Type B pancreatic cell (in vitro differentiated cells): ENCODE measurements around the gene MEGF8. TPM values are rescaled to one million over a fixed set of nuclear protein-coding genes. Genes with fewer than 3 reads are reported as not detected.

Source experiments
- DNase-seq: peaks from one replicate; pipeline ENCODE4 v3.0.0; 2021; ENCODE audit warnings: mixed read lengths; ENCODE audit not compliant: unreplicated experiment; ENCODE audit errors: extremely low spot score
- H3K27ac Mint-ChIP-seq: 2 replicates; pipeline ENCODE4 v1.8.0; 2021; ENCODE audit warnings: mild to moderate bottlenecking, mixed read lengths
- H3K27me3 Mint-ChIP-seq: 2 replicates; pipeline ENCODE4 v1.8.0; 2021; ENCODE audit warnings: mixed read lengths
- H3K36me3 Mint-ChIP-seq: 2 replicates; pipeline ENCODE4 v1.8.0; 2021; ENCODE audit warnings: mixed read lengths
- H3K4me1 Mint-ChIP-seq: one replicate; pipeline ENCODE4 v1.8.0; 2021; ENCODE audit warnings: mixed read lengths; ENCODE audit not compliant: unreplicated experiment
- H3K4me3 Mint-ChIP-seq: 2 replicates; pipeline ENCODE4 v1.8.0; 2021; ENCODE audit warnings: mild to moderate bottlenecking, mixed read lengths
- H3K9me3 Mint-ChIP-seq: 2 replicates; pipeline ENCODE4 v1.8.0; 2021; ENCODE audit warnings: mixed read lengths
- total RNA-seq: library from RNA; stranded (reverse); gene quantifications from 2 replicates; pipeline ENCODE4 v1.2.1, GENCODE V29; 2021; ENCODE audit warnings: low replicate concordance
- TF ChIP-seq, protein P1 (sequence below): fragments of 200-600 bp; sonication (generic); conservative IDR thresholded peaks from 2 replicates; pipeline ENCODE4 v1.5.0; 2021; ENCODE audit warnings: antibody characterized with exemption, mild to moderate bottlenecking

MEGF8 gene
- total RNA-seq, 1 donor from 2014 or later: 49.5 TPM

DNA sequence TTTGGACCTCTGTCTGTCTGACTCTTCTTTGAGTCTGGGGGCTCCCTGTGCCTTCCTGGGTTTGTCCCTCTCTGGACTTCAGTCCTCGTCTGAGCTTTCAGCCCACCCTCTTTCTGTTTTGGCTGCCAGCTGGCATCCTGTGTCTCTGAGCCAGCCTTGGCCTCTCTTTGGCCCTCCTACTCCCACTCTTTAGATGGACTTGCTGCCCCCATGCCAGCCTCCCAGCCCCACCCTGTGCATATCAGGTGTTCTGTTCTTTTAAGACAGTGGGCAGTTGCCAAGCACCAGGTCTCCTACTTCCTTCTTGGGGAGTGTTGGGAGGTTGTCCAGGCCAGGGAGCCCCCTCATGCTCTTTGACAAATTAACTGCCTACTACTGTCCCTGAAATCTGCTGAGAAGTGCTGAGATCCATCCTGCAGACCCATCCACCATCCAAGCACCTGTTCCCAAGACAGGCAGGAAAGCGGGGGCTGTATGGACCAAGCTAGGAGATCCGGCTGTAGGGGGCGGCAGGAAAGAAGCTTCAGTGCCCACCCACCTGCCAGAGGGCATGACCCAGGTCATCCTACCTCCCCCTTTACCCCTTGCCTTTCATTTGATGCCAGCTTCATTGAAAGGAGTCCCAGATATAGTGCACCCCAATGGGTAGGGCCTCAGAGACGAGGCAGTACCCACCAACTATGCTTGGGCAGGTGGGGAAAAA, 46.8 kb upstream of the MEGF8 start:
- H3K27ac Mint-ChIP-seq: peak overlapping the region; percentile 56

DNA sequence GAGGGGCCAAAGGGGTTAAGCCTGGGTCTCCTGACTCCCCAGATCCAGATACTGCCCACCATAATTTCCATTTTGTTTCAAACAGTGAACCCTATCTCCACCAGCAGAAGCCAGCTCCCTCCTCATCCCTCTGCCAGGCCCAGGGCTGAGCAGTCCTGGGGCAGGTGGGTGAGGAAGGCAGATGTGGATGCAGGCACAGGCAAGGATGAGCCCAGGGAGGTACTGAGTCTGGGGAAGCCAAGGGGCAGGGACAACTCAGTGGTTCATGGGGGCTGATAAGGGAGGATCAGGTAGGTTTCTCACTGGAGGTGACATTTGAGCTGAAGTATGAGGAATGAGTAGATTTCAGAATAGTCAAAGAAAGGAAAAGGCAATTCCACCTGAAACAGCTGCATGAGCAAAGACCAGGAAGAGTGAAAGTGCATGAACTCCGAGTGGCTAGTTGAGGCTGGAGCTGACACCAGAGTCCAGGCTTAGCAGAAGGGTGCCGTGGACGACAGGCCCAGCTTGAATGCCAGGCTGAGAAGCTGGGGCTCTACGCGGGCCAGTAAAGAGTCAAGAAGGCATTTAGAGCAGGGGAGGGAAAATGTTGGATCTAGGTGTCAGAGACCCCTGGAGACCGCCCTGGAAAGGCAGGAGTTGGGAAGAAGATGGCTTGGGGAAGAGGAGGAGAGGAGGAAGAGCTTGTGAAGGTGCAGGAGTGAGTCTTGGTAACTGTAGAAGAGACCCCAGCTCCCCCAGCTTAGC, 46.1 kb upstream of the MEGF8 start:
- H3K4me1 Mint-ChIP-seq: peaks cover 29% of the 10 kb centered on the region
- peak overlapping the region; percentile 95 for H3K4me3 Mint-ChIP-seq
- H3K9me3 Mint-ChIP-seq: no peaks in the 10 kb centered on the region
- H3K36me3 Mint-ChIP-seq: peaks cover 3% of the 10 kb centered on the region
- H3K27ac Mint-ChIP-seq: peak overlapping the region; percentile 95
- TF ChIP-seq, protein P1, sequence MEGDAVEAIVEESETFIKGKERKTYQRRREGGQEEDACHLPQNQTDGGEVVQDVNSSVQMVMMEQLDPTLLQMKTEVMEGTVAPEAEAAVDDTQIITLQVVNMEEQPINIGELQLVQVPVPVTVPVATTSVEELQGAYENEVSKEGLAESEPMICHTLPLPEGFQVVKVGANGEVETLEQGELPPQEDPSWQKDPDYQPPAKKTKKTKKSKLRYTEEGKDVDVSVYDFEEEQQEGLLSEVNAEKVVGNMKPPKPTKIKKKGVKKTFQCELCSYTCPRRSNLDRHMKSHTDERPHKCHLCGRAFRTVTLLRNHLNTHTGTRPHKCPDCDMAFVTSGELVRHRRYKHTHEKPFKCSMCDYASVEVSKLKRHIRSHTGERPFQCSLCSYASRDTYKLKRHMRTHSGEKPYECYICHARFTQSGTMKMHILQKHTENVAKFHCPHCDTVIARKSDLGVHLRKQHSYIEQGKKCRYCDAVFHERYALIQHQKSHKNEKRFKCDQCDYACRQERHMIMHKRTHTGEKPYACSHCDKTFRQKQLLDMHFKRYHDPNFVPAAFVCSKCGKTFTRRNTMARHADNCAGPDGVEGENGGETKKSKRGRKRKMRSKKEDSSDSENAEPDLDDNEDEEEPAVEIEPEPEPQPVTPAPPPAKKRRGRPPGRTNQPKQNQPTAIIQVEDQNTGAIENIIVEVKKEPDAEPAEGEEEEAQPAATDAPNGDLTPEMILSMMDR: no peak
- no peaks in the 10 kb centered on the region for H3K27me3 Mint-ChIP-seq
- no peak for DNase-seq

More for the DNA sequence above, 46.8 kb upstream of the MEGF8 start:
- H3K36me3 Mint-ChIP-seq: peaks cover 3% of the 10 kb centered on the region
- peaks cover 29% of the 10 kb centered on the region for H3K4me1 Mint-ChIP-seq
- peak overlapping the region; percentile 95 for H3K4me3 Mint-ChIP-seq
- DNase-seq: no peak
- TF ChIP-seq, protein P1: no peak
- H3K27me3 Mint-ChIP-seq: no peaks in the 10 kb centered on the region
- H3K9me3 Mint-ChIP-seq: no peaks in the 10 kb centered on the region

DNA sequence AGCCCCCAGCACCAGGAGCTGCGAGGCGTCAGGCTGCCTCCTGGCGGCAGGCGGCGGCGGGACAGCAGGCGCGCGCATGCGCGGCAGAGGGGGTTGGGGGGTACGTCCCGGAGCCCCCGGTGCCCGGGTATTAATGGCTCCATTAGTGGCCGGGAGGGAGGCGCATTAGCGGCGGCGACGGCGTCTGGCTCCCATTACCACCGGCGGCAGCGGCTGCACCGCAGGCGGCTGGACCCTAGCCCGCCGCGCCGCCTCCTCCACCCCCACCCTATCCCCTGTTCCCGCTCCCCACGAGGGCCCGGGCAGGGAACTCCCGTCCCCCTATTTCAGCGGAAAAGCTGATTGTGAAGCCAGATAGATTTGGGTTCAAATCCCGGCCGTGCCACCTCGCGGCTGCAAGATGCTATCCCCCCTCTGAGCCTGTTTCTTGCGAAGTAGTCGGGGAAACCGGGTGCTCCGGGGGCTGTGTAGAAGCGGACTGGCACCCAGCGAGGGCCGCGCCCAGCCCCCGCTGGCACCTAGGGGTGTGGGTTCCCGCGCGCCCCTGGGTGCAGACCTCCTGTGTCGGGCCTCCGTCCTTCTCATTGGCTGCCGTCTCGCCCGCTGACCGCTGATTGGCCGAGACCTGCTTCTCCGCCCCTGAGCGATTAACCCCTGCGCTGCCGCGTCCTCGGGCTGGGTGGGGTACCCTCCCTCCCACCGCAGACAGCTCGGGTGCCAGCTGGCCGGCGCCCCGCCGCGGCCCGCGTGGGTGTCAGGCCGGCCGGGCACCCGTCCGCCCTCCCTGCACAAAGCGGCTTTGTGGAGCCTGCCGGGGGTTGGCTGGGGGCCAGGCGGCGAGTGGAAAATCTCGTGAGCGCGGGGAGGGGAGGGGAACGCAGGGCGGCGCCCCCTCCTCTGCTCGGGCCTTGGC, 45.3 kb upstream of the MEGF8 start:
- peak overlapping the region; percentile 95 for H3K4me3 Mint-ChIP-seq
- H3K9me3 Mint-ChIP-seq: no peaks in the 10 kb centered on the region
- TF ChIP-seq, protein P1: peak; percentile 98
- peaks cover 3% of the 10 kb centered on the region for H3K36me3 Mint-ChIP-seq
- peaks cover 30% of the 10 kb centered on the region for H3K4me1 Mint-ChIP-seq
- DNase-seq: peak; percentile 91
- H3K27ac Mint-ChIP-seq: peak overlapping the region; percentile 95
- no peaks in the 10 kb centered on the region for H3K27me3 Mint-ChIP-seq

DNA sequence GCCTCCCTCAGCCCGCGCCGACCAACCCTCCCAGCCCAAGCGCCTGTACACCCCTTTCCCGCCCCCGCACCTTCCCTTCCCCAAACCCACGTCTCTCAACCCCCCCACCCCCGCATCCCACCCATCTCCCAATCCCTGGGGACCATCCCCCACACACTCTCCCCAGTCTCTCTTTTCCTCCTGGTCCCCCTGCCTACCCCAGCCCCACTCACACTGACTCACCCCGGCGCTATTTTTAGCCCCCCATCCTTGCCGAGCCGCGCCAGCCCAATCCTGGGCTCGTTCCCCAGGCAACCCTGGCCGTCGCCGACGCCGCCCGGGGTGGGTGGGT, 44.7 kb upstream of the MEGF8 start:
- H3K9me3 Mint-ChIP-seq: no peaks in the 10 kb centered on the region
- no peaks in the 10 kb centered on the region for H3K27me3 Mint-ChIP-seq
- peaks cover 31% of the 10 kb centered on the region for H3K4me1 Mint-ChIP-seq

More for the DNA sequence above, 44.7 kb upstream of the MEGF8 start:
- TF ChIP-seq, protein P1: no peak
- Mint-ChIP-seq H3K36me3 (peaks cover 3% of the 10 kb centered on the region), H3K4me3 (peak overlapping the region; percentile 87), H3K27ac (no peak overlapping the region)
- peak; percentile 73 for DNase-seq
